HUES6 (cell line): ENCODE measurements around the gene PMP22.

Experiments
- H3K27ac ChIP-seq: 2 replicates; pipeline ENCODE4 v1.7.0; 2013; ENCODE audit warnings: low read depth, mild to moderate bottlenecking, low read length, inconsistent platforms
- H3K27me3 ChIP-seq: 2 replicates; pipeline ENCODE4 v1.6.1; 2013; ENCODE audit warnings: low read length; ENCODE audit not compliant: control insufficient read depth, insufficient read depth
- H3K36me3 ChIP-seq: 2 replicates; pipeline ENCODE4 v1.6.1; 2013; ENCODE audit warnings: low read length; ENCODE audit not compliant: control insufficient read depth, insufficient read depth
- H3K4me1 ChIP-seq: 2 replicates; pipeline ENCODE4 v1.6.1; 2013; ENCODE audit warnings: low read length; ENCODE audit not compliant: control insufficient read depth, insufficient read depth
- H3K4me3 ChIP-seq: 2 replicates; pipeline ENCODE4 v1.5.1; 2013; ENCODE audit warnings: low read depth, low read length
- H3K9ac ChIP-seq: one replicate; pipeline ENCODE4 v1.6.1; 2013; ENCODE audit warnings: mild to moderate bottlenecking, low read length
- H3K9me3 ChIP-seq: 2 replicates; pipeline ENCODE4 v1.6.1; 2013; ENCODE audit warnings: low read depth, low read length; ENCODE audit not compliant: control insufficient read depth, insufficient read depth

PMP22 gene

GRCh38 chr17:15265131-15265530 lies at the start of gene PMP22:
PMP22 (minus strand) TSS chr17:15265326; CDS start chr17:15260727, 4,599 bp downstream.
- Histone ChIP-seq H3K4me3 (no peak within 1 kb of the TSS), H3K27ac (no peak within 1 kb of the TSS), H3K36me3 (no peaks in the 10 kb centered on the region), H3K4me1 (0 out of 2 replicates have a peak, but pooled peaks cover 7% of the 10 kb centered on the region), H3K27me3 (peaks cover 84% of the 10 kb centered on the region), H3K9ac (no peak within 1 kb of the TSS), H3K9me3 (no peaks in the 10 kb centered on the region)

GRCh38 chr17:15311996-15312395 lies 46.9 kb upstream of the PMP22 start:
- Histone ChIP-seq H3K4me1 (no peaks in the 10 kb centered on the region), H3K9ac (no peak overlapping the region), H3K4me3 (no peak overlapping the region), H3K36me3 (no peaks in the 10 kb centered on the region), H3K27ac (no peak overlapping the region), H3K27me3 (no peaks in the 10 kb centered on the region), H3K9me3 (no peaks in the 10 kb centered on the region)

- Histone ChIP-seq H3K36me3 (no peaks in the 10 kb centered on the region), H3K27ac (no peak overlapping the region), H3K9ac (no peak overlapping the region), H3K4me1 (no peaks in the 10 kb centered on the region), H3K27me3 (no peaks in the 10 kb centered on the region), H3K4me3 (no peak overlapping the region), H3K9me3 (no peaks in the 10 kb centered on the region)
These were observed 44.7 kb upstream of the PMP22 start for GRCh38 chr17:15309793-15310192.

GRCh38 chr17:15309236-15309635 lies 44.1 kb upstream of the PMP22 start:
- Histone ChIP-seq H3K4me1 (no peaks in the 10 kb centered on the region), H3K36me3 (no peaks in the 10 kb centered on the region), H3K9me3 (no peaks in the 10 kb centered on the region), H3K27ac (no peak overlapping the region), H3K4me3 (no peak overlapping the region), H3K9ac (no peak overlapping the region), H3K27me3 (no peaks in the 10 kb centered on the region)

- H3K4me1 ChIP-seq: no peaks in the 10 kb centered on the region
- no peak overlapping the region for H3K9ac ChIP-seq
- H3K4me3 ChIP-seq: no peak overlapping the region
- no peaks in the 10 kb centered on the region for H3K27me3 ChIP-seq
- no peaks in the 10 kb centered on the region for H3K36me3 ChIP-seq
- H3K27ac ChIP-seq: no peak overlapping the region
- no peaks in the 10 kb centered on the region for H3K9me3 ChIP-seq
These were observed 43.6 kb upstream of the PMP22 start for GRCh38 chr17:15308758-15309157.

GRCh38 chr17:15307710-15308111 lies 42.6 kb upstream of the PMP22 start:
- H3K9ac ChIP-seq: no peak overlapping the region
- no peak overlapping the region for H3K27ac ChIP-seq

GRCh38 chr17:15303851-15304250 lies 38.7 kb upstream of the PMP22 start:
- no peaks in the 10 kb centered on the region for H3K36me3 ChIP-seq
- H3K27ac ChIP-seq: no peak overlapping the region
- no peaks in the 10 kb centered on the region for H3K4me1 ChIP-seq
- no peak overlapping the region for H3K9ac ChIP-seq
- H3K4me3 ChIP-seq: no peak overlapping the region
- no peaks in the 10 kb centered on the region for H3K9me3 ChIP-seq
- no peaks in the 10 kb centered on the region for H3K27me3 ChIP-seq

More at GRCh38 chr17:15307710-15308111, 42.6 kb upstream of the PMP22 start:
- H3K4me3 ChIP-seq: no peak overlapping the region
- H3K9me3 ChIP-seq: no peaks in the 10 kb centered on the region
- H3K4me1 ChIP-seq: no peaks in the 10 kb centered on the region
- no peaks in the 10 kb centered on the region for H3K27me3 ChIP-seq
- no peaks in the 10 kb centered on the region for H3K36me3 ChIP-seq

- Histone ChIP-seq H3K36me3 (no peaks in the 10 kb centered on the region), H3K27ac (no peak overlapping the region), H3K4me3 (no peak overlapping the region), H3K9ac (no peak overlapping the region), H3K27me3 (no peaks in the 10 kb centered on the region), H3K9me3 (no peaks in the 10 kb centered on the region), H3K4me1 (no peaks in the 10 kb centered on the region)
These were observed 38.1 kb upstream of the PMP22 start for GRCh38 chr17:15303268-15303667.

GRCh38 chr17:15301845-15302244 lies 36.7 kb upstream of the PMP22 start:
- no peaks in the 10 kb centered on the region for H3K36me3 ChIP-seq
- no peaks in the 10 kb centered on the region for H3K9me3 ChIP-seq
- H3K4me1 ChIP-seq: no peaks in the 10 kb centered on the region
- no peak overlapping the region for H3K27ac ChIP-seq
- no peak overlapping the region for H3K4me3 ChIP-seq
- H3K27me3 ChIP-seq: no peaks in the 10 kb centered on the region
- H3K9ac ChIP-seq: no peak overlapping the region

- Histone ChIP-seq H3K27ac (no peak overlapping the region), H3K9me3 (no peaks in the 10 kb centered on the region), H3K36me3 (no peaks in the 10 kb centered on the region), H3K4me1 (no peaks in the 10 kb centered on the region), H3K27me3 (no peaks in the 10 kb centered on the region), H3K9ac (no peak overlapping the region), H3K4me3 (no peak overlapping the region)
These were observed 33.0 kb upstream of the PMP22 start for GRCh38 chr17:15298176-15298575.

GRCh38 chr17:15293558-15293957 lies 28.4 kb upstream of the PMP22 start:
- H3K27ac ChIP-seq: no peak overlapping the region
- H3K9me3 ChIP-seq: no peaks in the 10 kb centered on the region
- H3K4me3 ChIP-seq: no peak overlapping the region
- peaks cover 6% of the 10 kb centered on the region; the same call in 1 of the 2 replicates for H3K4me1 ChIP-seq
- no peaks in the 10 kb centered on the region for H3K36me3 ChIP-seq
- H3K9ac ChIP-seq: no peak overlapping the region
- no peaks in the 10 kb centered on the region for H3K27me3 ChIP-seq
